ENCODE data around the gene RNF112. TPM values are rescaled to one million over a fixed set of nuclear protein-coding genes. Genes with fewer than 3 reads are reported as not detected.
"Not testable (repeated sequence)": the region's sequence is repeated elsewhere in the genome, so short reads cannot be mapped to it uniquely, and the experiment has no call there.

Gene RNF112
- total RNA-seq, 4 donors from 2014 or later, result 2.2 to 7.2 (median 3.9) TPM

GRCh38 chr17:19460700-19461099 is 49.7 kb downstream of the RNF112 start:
- TF ChIP-seq CTCF (IDR thresholded peaks at IDR 0.05) (no peak), POLR2A (IDR thresholded peaks at IDR 0.05) (no peak), POLR2AphosphoS5 (IDR thresholded peaks at IDR 0.05) (no peak), EP300 (IDR thresholded peaks at IDR 0.05; ENCODE audit: low read depth) (no peak)
- H3K9me3 ChIP-seq, result no peaks in the 10 kb centered on the region
- H3K4me1 ChIP-seq, result peaks cover 16 to 53% (median 28%) of the 10 kb centered on the region in 4 donors
- 82% methylated on average over 3 of the region's 3 CpGs; no CpG with 5 or more reads in 1 of the 2 donors for WGBS, 2 donors (ENCODE audit: low coverage in 1 of 2)
- no peak overlapping the region for H3K4me3 ChIP-seq
- H3K27me3 ChIP-seq, result no peaks in the 10 kb centered on the region
- in situ Hi-C loops (cut with MboI; ENCODE audit: low pct_ligation_motif_present in 1 of 4, low pct_unique_long_range_greater_than_20kb in 1 of 4, low sequenced_read_pairs in 3 of 4) (no loop called here), intact Hi-C loops (cut with DNase I; ENCODE audit: low total_unique reads) (no loop called here)
- peak overlapping the region in 2 of 4 donors; percentile 32 to 37 for H3K27ac ChIP-seq
- H3K36me3 ChIP-seq, result no peaks in the 10 kb centered on the region
- DNase-seq, result peak; percentile 22

- no peak overlapping the region for H3K4me3 ChIP-seq
- in situ Hi-C loops (cut with MboI; ENCODE audit: low pct_ligation_motif_present in 1 of 4, low pct_unique_long_range_greater_than_20kb in 1 of 4, low sequenced_read_pairs in 3 of 4), result no loop called here
- DNase-seq, result no peak
- H3K27ac ChIP-seq, result peak overlapping the region; percentile 20 to 37 (median 31)
- no peaks in the 10 kb centered on the region for H3K36me3 ChIP-seq
- TF ChIP-seq CTCF (IDR thresholded peaks at IDR 0.05) (no peak), POLR2A (IDR thresholded peaks at IDR 0.05) (no peak), EP300 (IDR thresholded peaks at IDR 0.05; ENCODE audit: low read depth) (no peak), POLR2AphosphoS5 (IDR thresholded peaks at IDR 0.05) (no peak)
- intact Hi-C loops (cut with DNase I; ENCODE audit: low total_unique reads), result no loop called here
- H3K4me1 ChIP-seq, result peaks cover 16 to 53% (median 28%) of the 10 kb centered on the region in 4 donors
- no peaks in the 10 kb centered on the region for H3K27me3 ChIP-seq
- H3K9me3 ChIP-seq, result no peaks in the 10 kb centered on the region
Measured at GRCh38 chr17:19461116-19461515, 50.1 kb downstream of the RNF112 start.

- no peaks in the 10 kb centered on the region for H3K9me3 ChIP-seq
- intact Hi-C loops (cut with DNase I; ENCODE audit: low total_unique reads) (no loop called here), in situ Hi-C loops (cut with MboI; ENCODE audit: low pct_ligation_motif_present in 1 of 4, low pct_unique_long_range_greater_than_20kb in 1 of 4, low sequenced_read_pairs in 3 of 4) (no loop called here)
- H3K4me1 ChIP-seq, result peaks cover 16 to 53% (median 28%) of the 10 kb centered on the region in 4 donors
- peak overlapping the region in 3 of 4 donors; percentile 30 to 37 (median 32) for H3K27ac ChIP-seq
- DNase-seq, result no peak
- H3K36me3 ChIP-seq, result no peaks in the 10 kb centered on the region
- no peak overlapping the region for H3K4me3 ChIP-seq
- TF ChIP-seq CTCF (IDR thresholded peaks at IDR 0.05), result no peak
- TF ChIP-seq POLR2A (IDR thresholded peaks at IDR 0.05), result no peak
- no peak for TF ChIP-seq EP300 (IDR thresholded peaks at IDR 0.05; ENCODE audit: low read depth)
- TF ChIP-seq POLR2AphosphoS5 (IDR thresholded peaks at IDR 0.05), result no peak
- WGBS, 2 donors (ENCODE audit: low coverage in 1 of 2), result 95 to 100% methylated on average over 1 to 4 of the region's 4 CpGs
- H3K27me3 ChIP-seq, result no peaks in the 10 kb centered on the region
Measured at GRCh38 chr17:19461681-19462080, 50.6 kb downstream of the RNF112 start.

GRCh38 chr17:19462456-19463035 is 51.5 kb downstream of the RNF112 start:
- in situ Hi-C loops (cut with MboI; ENCODE audit: low pct_ligation_motif_present in 1 of 4, low pct_unique_long_range_greater_than_20kb in 1 of 4, low sequenced_read_pairs in 3 of 4), result not testable (repeated sequence)
- H3K27ac ChIP-seq, result peak overlapping the region; percentile 37 to 85 (median 72)

More at GRCh38 chr17:19462456-19463035, 51.5 kb downstream of the RNF112 start:
- intact Hi-C loops (cut with DNase I; ENCODE audit: low total_unique reads); H3K36me3 ChIP-seq; DNase-seq; H3K4me3 ChIP-seq; H3K9me3 ChIP-seq; H3K27me3 ChIP-seq: not testable (repeated sequence)
- WGBS, 2 donors (ENCODE audit: low coverage in 1 of 2), result 83 to 85% methylated on average over 4 to 7 of the region's 7 CpGs
- peaks cover 16 to 53% (median 28%) of the 10 kb centered on the region in 4 donors for H3K4me1 ChIP-seq

Data from transverse colon (tissue), 4 donors.